ENCODE results near the gene SMOC2. TPM values are rescaled to one million over a fixed set of nuclear protein-coding genes. Genes with fewer than 3 reads are reported as not detected.

The SMOC2 gene
- polyA plus RNA-seq, 2 of the 4 experiments (the other 2 are of a cell fraction): not detected

- no peak for TF ChIP-seq HOXA7 (CRISPR knock-in tag; IDR thresholded peaks at IDR 0.05)
Measured at GRCh38 chr6:168686029-168686738, 245.2 kb downstream of the SMOC2 start (continued).

DNA sequence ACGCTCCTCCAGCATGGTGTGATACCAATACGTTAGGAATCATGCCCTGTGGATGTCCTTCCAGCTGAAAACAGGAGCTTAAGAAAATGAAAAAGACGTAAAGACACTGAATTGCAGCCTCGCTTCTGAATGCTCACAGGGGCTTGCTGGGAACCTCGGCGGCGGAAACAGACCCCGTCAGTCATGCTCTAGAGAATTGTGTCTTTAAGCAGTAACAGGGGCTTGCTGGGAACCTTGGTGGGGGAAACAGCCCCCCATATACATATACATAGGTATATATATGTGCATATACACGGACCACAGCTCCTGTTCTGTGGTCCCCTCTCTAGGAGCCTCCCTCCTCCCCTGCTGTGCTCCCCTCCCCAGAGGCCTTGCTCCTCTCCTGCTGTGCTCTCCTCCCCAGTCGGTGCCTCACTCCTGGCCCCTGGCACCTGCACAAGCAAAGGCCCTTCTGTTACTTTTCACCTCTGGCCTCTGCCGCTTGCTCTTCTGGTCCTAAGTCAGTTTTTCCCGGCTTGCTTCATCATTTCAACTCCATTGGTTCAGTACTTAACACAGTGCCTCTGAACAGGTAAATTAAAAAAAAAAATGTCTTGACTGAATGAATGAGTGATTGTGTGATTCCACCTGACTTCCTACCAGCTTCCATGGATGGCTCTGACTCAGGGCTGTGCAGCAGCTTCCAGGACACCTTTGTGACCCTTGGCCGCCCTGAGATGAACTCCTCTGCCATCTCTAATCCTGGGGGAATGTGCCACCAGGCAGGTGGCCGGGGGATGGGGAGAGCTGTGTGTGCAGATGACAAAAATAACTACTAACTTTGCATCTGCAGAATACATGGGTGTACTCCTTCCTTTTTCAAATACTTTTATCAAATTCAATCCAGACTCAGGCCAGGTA, 246.1 kb downstream of the SMOC2 start:
- DNase-seq (ENCODE audit: low read depth in 1 of 2, low spot score in 1 of 2): no peak
- H3K27ac ChIP-seq: no peak overlapping the region
- H3K4me3 ChIP-seq: no peak overlapping the region
- ATAC-seq: no peak
- TF ChIP-seq EP300 (IDR thresholded peaks at IDR 0.05) (no peak), CHD4 (IDR thresholded peaks at IDR 0.05; ENCODE audit: borderline replicate concordance) (no peak), NR3C1 (IDR thresholded peaks at IDR 0.05) (no peak), TP53 (CRISPR knock-in tag; IDR thresholded peaks at IDR 0.05) (no peak), HOXA7 (CRISPR knock-in tag; IDR thresholded peaks at IDR 0.05) (no peak), CBX8 (IDR thresholded peaks at IDR 0.05) (no peak), RFX5 (IDR thresholded peaks at IDR 0.05) (no peak), CEBPB (IDR thresholded peaks at IDR 0.05) (no peak), KDM1A (IDR thresholded peaks at IDR 0.05; ENCODE audit: low read depth) (no peak), GATA3 (IDR thresholded peaks at IDR 0.05; ENCODE audit: borderline replicate concordance) (no peak), NFE2L2 (conservative IDR thresholded peaks at IDR 0.05; ENCODE audit: low read length) (no peak), JUNB (IDR thresholded peaks at IDR 0.05) (no peak), TFCP2L1 (CRISPR knock-in tag; IDR thresholded peaks at IDR 0.05) (no peak), SREBF2 (IDR thresholded peaks at IDR 0.05) (no peak), FOSL2 (IDR thresholded peaks at IDR 0.05) (no peak), FOSL2 (CRISPR knock-in tag; IDR thresholded peaks at IDR 0.05) (no peak), MAFK (IDR thresholded peaks at IDR 0.05; ENCODE audit: partially characterized antibody) (no peak)
- TF ChIP-seq, protein P1, sequence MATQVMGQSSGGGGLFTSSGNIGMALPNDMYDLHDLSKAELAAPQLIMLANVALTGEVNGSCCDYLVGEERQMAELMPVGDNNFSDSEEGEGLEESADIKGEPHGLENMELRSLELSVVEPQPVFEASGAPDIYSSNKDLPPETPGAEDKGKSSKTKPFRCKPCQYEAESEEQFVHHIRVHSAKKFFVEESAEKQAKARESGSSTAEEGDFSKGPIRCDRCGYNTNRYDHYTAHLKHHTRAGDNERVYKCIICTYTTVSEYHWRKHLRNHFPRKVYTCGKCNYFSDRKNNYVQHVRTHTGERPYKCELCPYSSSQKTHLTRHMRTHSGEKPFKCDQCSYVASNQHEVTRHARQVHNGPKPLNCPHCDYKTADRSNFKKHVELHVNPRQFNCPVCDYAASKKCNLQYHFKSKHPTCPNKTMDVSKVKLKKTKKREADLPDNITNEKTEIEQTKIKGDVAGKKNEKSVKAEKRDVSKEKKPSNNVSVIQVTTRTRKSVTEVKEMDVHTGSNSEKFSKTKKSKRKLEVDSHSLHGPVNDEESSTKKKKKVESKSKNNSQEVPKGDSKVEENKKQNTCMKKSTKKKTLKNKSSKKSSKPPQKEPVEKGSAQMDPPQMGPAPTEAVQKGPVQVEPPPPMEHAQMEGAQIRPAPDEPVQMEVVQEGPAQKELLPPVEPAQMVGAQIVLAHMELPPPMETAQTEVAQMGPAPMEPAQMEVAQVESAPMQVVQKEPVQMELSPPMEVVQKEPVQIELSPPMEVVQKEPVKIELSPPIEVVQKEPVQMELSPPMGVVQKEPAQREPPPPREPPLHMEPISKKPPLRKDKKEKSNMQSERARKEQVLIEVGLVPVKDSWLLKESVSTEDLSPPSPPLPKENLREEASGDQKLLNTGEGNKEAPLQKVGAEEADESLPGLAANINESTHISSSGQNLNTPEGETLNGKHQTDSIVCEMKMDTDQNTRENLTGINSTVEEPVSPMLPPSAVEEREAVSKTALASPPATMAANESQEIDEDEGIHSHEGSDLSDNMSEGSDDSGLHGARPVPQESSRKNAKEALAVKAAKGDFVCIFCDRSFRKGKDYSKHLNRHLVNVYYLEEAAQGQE (IDR thresholded peaks at IDR 0.05): no peak
- TF ChIP-seq, protein P2, sequence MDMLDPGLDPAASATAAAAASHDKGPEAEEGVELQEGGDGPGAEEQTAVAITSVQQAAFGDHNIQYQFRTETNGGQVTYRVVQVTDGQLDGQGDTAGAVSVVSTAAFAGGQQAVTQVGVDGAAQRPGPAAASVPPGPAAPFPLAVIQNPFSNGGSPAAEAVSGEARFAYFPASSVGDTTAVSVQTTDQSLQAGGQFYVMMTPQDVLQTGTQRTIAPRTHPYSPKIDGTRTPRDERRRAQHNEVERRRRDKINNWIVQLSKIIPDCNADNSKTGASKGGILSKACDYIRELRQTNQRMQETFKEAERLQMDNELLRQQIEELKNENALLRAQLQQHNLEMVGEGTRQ (IDR thresholded peaks at IDR 0.05): no peak
- no peaks in the 10 kb centered on the region for H3K9me3 ChIP-seq
- H3K4me1 ChIP-seq: no peaks in the 10 kb centered on the region
- H3K4me2 ChIP-seq: no peak overlapping the region
- FAIRE-seq: no peak
- POLR2A ChIA-PET: no interaction called here
- 20% methylated on average over 13 of the region's 14 CpGs for WGBS (ENCODE audit: missing lambda C conversion rate)
- CTCF ChIA-PET: no interaction called here

GRCh38 chr6:168690271-168690670, 249.3 kb downstream of the SMOC2 start:
- WGBS (ENCODE audit: missing lambda C conversion rate): 16% methylated on average over 7 of the region's 7 CpGs
- ATAC-seq: no peak
- no peak overlapping the region for H3K4me2 ChIP-seq
- no peak overlapping the region for H3K27ac ChIP-seq
- CTCF ChIA-PET: interaction anchor here (1.6 kb wide), 1 partner anchor 23 kb away, joined by 4 read pairs; no protein-coding TSS in a partner anchor
- POLR2A ChIA-PET: no interaction called here
- TF ChIP-seq EHMT2 (IDR thresholded peaks at IDR 0.05; ENCODE audit: low read depth) (no peak), CEBPB (IDR thresholded peaks at IDR 0.05) (no peak), HEYL (CRISPR knock-in tag; IDR thresholded peaks at IDR 0.05) (no peak), ZNF302 (CRISPR knock-in tag; IDR thresholded peaks at IDR 0.05) (no peak), ZC3H11A (IDR thresholded peaks at IDR 0.05) (no peak), RCOR1 (IDR thresholded peaks at IDR 0.05; ENCODE audit: low read depth, low read length) (no peak), EHF (CRISPR knock-in tag; IDR thresholded peaks at IDR 0.05) (no peak), NFE2L2 (conservative IDR thresholded peaks at IDR 0.05; ENCODE audit: low read length) (no peak), JUN (IDR thresholded peaks at IDR 0.05) (no peak)
- no peak for DNase-seq (ENCODE audit: low read depth in 1 of 2, low spot score in 1 of 2)
- no peak for FAIRE-seq
- H3K9me3 ChIP-seq: no peaks in the 10 kb centered on the region
- H3K4me1 ChIP-seq: no peaks in the 10 kb centered on the region
- H3K4me3 ChIP-seq: no peak overlapping the region

Data from A549 (cell line).